ENCODE data around the gene PITX2. TPM values are rescaled to one million over a fixed set of nuclear protein-coding genes. Genes with fewer than 3 reads are reported as not detected.

The PITX2 gene
- total RNA-seq, 1 donor from 2014 or later, result not detected

GRCh38 chr4:110617646-110618580, 5.0 kb downstream of the PITX2 start:
- no peak overlapping the region for H3K4me3 ChIP-seq
- H3K27ac ChIP-seq (replicated peaks), result no peak overlapping the region
- peaks cover 100% of the 10 kb centered on the region for H3K27me3 ChIP-seq (ENCODE audit: low read depth)
- intact Hi-C loops (cut with micrococcal nuclease), result no loop called here
- TF ChIP-seq CTCF (IDR thresholded peaks at IDR 0.05; ENCODE audit: borderline replicate concordance), result no peak
- peaks cover 40% of the 10 kb centered on the region for H3K4me1 ChIP-seq
- H3K9me3 ChIP-seq (replicated peaks), result no peaks in the 10 kb centered on the region
- DNase-seq, result no peak
- no peaks in the 10 kb centered on the region for H3K36me3 ChIP-seq

- no peak for TF ChIP-seq CTCF (IDR thresholded peaks at IDR 0.05; ENCODE audit: borderline replicate concordance)
- no peak overlapping the region for H3K27ac ChIP-seq (replicated peaks)
Measured at GRCh38 chr4:110617075-110617640, 5.7 kb downstream of the PITX2 start.

GRCh38 chr4:110616238-110617074, 6.4 kb downstream of the PITX2 start:
- peaks cover 29% of the 10 kb centered on the region for H3K4me1 ChIP-seq
- no peak overlapping the region for H3K27ac ChIP-seq (replicated peaks)
- H3K27me3 ChIP-seq (ENCODE audit: low read depth), result peaks cover 100% of the 10 kb centered on the region
- DNase-seq, result no peak
- no peaks in the 10 kb centered on the region for H3K9me3 ChIP-seq (replicated peaks)
- H3K36me3 ChIP-seq, result no peaks in the 10 kb centered on the region
- no peak overlapping the region for H3K4me3 ChIP-seq
- no peak for TF ChIP-seq CTCF (IDR thresholded peaks at IDR 0.05; ENCODE audit: borderline replicate concordance)
- intact Hi-C loops (cut with micrococcal nuclease), result no loop called here

More at GRCh38 chr4:110617075-110617640, 5.7 kb downstream of the PITX2 start:
- H3K4me1 ChIP-seq, result peaks cover 32% of the 10 kb centered on the region
- H3K27me3 ChIP-seq (ENCODE audit: low read depth), result peaks cover 100% of the 10 kb centered on the region
- intact Hi-C loops (cut with micrococcal nuclease), result no loop called here
- H3K4me3 ChIP-seq, result no peak overlapping the region
- H3K36me3 ChIP-seq, result no peaks in the 10 kb centered on the region
- H3K9me3 ChIP-seq (replicated peaks), result no peaks in the 10 kb centered on the region
- no peak for DNase-seq

GRCh38 chr4:110615353-110616237, 7.3 kb downstream of the PITX2 start:
- intact Hi-C loops (cut with micrococcal nuclease), result no loop called here
- H3K27me3 ChIP-seq (ENCODE audit: low read depth), result peaks cover 100% of the 10 kb centered on the region
- no peak for TF ChIP-seq CTCF (IDR thresholded peaks at IDR 0.05; ENCODE audit: borderline replicate concordance)
- no peak overlapping the region for H3K27ac ChIP-seq (replicated peaks)
- H3K36me3 ChIP-seq, result no peaks in the 10 kb centered on the region
- H3K4me3 ChIP-seq, result no peak overlapping the region
- no peak for DNase-seq
- peaks cover 24% of the 10 kb centered on the region for H3K4me1 ChIP-seq
- H3K9me3 ChIP-seq (replicated peaks), result no peaks in the 10 kb centered on the region

Data from left ventricle myocardium inferior (tissue), 1 donor.